Measurements from ENCODE around the gene SEL1L3.

- no peak for TF ChIP-seq CTCF (IDR thresholded peaks at IDR 0.05; ENCODE audit: insufficient read depth, low read depth, low read length)
- no peak for TF ChIP-seq EZH2 (IDR thresholded peaks at IDR 0.05; ENCODE audit: insufficient read depth, low read length)
Observed at GRCh38 chr4:25753239-25753638, 109.5 kb downstream of the SEL1L3 start.

Data from astrocyte (in vitro differentiated cells and primary cell).